Activated naive CD8-positive, alpha-beta T cell treated with anti-CD3 and anti-CD28 coated beads, Interleukin-2, amount 10 ng/mL, durations not matched to agents 7 days and 5 days (primary cell): ENCODE measurements around the gene BPGM. TPM values are rescaled to one million over a fixed set of nuclear protein-coding genes. Genes with fewer than 3 reads are reported as not detected.
"Not testable (repeated sequence)": the region's sequence is repeated elsewhere in the genome, so short reads cannot be mapped to it uniquely, and the experiment has no call there.

Source experiments
- ATAC-seq: fragments of 150-1000 bp; cut with Tn5 transposase; one replicate; pipeline ENCODE4 v1.10.0; 2021; ENCODE audit warnings: low read depth, moderate library complexity
- POLR2A ChIA-PET: fragments of 350-600 bp; sonication (Branson Sonifier 250); formaldehyde crosslinking; loops from one replicate; lab custom pipeline; 2021; ENCODE audit warnings: antibody characterized with exemption; lab: Charles Lee
- DNase-seq: peaks from one replicate; pipeline ENCODE4 v3.0.0; 2021
- H3K27ac Mint-ChIP-seq: one replicate; pipeline ENCODE4 v1.8.0; 2022; ENCODE audit warnings: mild to moderate bottlenecking, mixed read lengths
- H3K27me3 Mint-ChIP-seq: one replicate; pipeline ENCODE4 v1.8.0; 2022; ENCODE audit warnings: mild to moderate bottlenecking, moderate library complexity, mixed read lengths
- H3K36me3 Mint-ChIP-seq: one replicate; pipeline ENCODE4 v1.8.0; 2021; ENCODE audit warnings: mild to moderate bottlenecking, mixed read lengths
- H3K4me1 Mint-ChIP-seq: one replicate; pipeline ENCODE4 v1.8.0; 2021; ENCODE audit warnings: mixed read lengths
- H3K4me3 Mint-ChIP-seq: one replicate; pipeline ENCODE4 v1.8.0; 2022; ENCODE audit warnings: mild to moderate bottlenecking, moderate library complexity, mixed read lengths
- H3K9me3 Mint-ChIP-seq: one replicate; pipeline ENCODE4 v1.8.0; 2021; ENCODE audit warnings: mixed read lengths
- total RNA-seq, 2 experiments: library from RNA; stranded (reverse); gene quantifications; one replicate each; pipeline ENCODE4 v1.2.3, GENCODE V29; 2021

BPGM gene
- total RNA-seq, 2 experiments from 2014 or later = 13.1 to 13.2 TPM

DNA sequence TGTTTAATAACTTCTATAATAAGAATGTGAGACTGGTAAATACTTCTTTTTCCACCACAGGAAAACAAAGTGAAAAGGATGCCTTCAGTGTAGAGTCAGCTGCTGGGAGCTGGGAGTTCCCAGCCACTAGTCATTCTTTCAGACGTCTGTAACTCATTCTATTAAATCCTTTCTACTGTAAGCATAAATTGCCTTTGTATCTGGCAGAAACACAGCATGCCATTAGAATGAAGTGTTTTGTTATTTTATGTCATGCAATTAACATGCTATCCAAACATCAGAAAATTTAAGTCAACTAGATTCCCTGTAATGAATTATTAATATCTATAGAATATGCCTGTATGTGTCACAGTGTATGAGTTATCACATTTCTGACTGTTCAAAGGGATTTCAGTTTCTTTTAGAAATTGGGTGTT lies 14.3 kb downstream of the BPGM start:
- Mint-ChIP-seq H3K36me3 (peaks cover 47% of the 10 kb centered on the region), H3K9me3 (peaks cover 11% of the 10 kb centered on the region), H3K27ac (no peak overlapping the region), H3K4me3 (no peak overlapping the region), H3K4me1 (peaks cover 6% of the 10 kb centered on the region), H3K27me3 (no peaks in the 10 kb centered on the region)
- ATAC-seq = no peak
- DNase-seq = no peak
- POLR2A ChIA-PET = interaction anchor here (0.8 to 0.9 kb wide), 2 partner anchors 14 to 15 kb away, joined by 3 to 4 read pairs; partner anchors contain the start of gene BPGM

DNA sequence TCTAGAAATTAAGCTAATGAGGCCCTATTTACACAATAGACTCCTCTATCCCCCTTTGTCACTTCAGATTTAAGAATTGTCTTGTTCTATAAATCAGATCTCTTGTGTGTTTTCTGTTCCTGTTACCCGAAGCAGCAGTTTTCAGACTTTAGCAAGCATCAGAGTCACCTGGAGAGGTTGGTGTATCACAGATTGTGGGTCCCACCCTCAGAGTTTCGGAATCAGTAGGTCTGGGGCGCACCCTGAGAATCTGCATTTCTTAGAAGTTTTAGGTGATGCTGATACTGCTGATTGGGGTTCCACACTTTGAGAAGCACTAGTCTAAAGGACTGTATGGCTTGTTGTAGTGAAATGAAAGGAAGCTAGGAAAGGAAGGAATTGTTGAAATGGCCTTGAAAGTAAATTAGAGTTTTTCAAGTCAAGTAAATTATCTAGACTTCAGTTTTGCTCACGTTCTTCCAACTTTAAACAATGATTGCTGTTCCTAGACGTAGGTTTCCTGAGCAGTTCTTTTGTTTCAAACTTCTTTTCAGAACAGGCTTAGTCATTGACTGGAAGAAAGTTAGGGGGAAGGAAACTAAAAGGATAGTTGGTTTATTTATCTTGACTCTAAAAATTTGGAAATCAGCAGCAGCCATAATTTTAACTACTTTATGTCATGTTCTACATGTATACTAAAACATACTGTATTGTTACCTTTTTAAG lies 15.7 kb downstream of the BPGM start:
- Mint-ChIP-seq H3K27me3 (no peaks in the 10 kb centered on the region), H3K4me3 (no peak overlapping the region), H3K27ac (no peak overlapping the region), H3K4me1 (peaks cover 2% of the 10 kb centered on the region), H3K9me3 (peaks cover 5% of the 10 kb centered on the region), H3K36me3 (peaks cover 50% of the 10 kb centered on the region)
- no peak for DNase-seq
- POLR2A ChIA-PET = no interaction called here
- ATAC-seq = no peak

DNA sequence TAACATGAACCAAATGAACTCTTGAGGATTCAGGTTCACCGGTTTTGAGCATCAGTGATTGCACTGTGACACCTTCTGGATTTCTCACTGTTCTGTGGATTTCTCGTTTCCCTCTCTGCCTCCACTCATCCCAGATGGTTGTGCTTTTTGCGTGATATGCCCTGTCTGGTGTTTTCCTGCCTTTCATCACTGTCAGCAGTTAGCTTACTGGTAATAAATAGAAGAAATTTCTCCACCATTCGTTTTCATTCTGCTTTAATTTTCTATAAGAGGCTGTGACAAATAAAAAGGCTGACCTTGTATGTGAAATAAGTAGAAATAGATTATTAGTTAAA lies 16.2 kb downstream of the BPGM start:
- ATAC-seq (no peak), DNase-seq (no peak)
- H3K36me3 Mint-ChIP-seq = peaks cover 48% of the 10 kb centered on the region
- H3K27ac Mint-ChIP-seq = no peak overlapping the region
- peaks cover 5% of the 10 kb centered on the region for H3K9me3 Mint-ChIP-seq
- H3K27me3 Mint-ChIP-seq = no peaks in the 10 kb centered on the region
- H3K4me1 Mint-ChIP-seq = peaks cover 2% of the 10 kb centered on the region
- no peak overlapping the region for H3K4me3 Mint-ChIP-seq
- POLR2A ChIA-PET = no interaction called here

DNA sequence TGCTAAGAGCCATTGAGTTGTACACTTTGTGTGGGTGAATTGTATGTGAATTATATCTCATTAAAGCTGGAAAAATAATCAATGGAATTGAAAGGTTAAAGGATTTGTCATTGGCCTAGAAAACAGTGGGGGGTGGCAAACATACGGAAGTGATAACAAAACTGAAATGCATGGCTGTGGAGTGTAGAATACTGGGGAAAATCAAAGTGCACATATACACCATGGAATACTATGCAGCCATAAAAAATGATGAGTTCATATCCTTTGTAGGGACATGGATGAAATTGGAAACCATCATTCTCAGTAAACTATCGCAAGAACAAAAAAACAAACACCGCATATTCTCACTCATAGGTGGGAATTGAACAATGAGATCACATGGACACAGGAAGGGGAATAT lies 18.4 kb downstream of the BPGM start:
- H3K27ac Mint-ChIP-seq, ATAC-seq, POLR2A ChIA-PET, H3K4me3 Mint-ChIP-seq, DNase-seq, H3K27me3 Mint-ChIP-seq, H3K9me3 Mint-ChIP-seq: not testable (repeated sequence)
- H3K36me3 Mint-ChIP-seq = peaks cover 40% of the 10 kb centered on the region
- H3K4me1 Mint-ChIP-seq = peaks cover 19% of the 10 kb centered on the region

DNA sequence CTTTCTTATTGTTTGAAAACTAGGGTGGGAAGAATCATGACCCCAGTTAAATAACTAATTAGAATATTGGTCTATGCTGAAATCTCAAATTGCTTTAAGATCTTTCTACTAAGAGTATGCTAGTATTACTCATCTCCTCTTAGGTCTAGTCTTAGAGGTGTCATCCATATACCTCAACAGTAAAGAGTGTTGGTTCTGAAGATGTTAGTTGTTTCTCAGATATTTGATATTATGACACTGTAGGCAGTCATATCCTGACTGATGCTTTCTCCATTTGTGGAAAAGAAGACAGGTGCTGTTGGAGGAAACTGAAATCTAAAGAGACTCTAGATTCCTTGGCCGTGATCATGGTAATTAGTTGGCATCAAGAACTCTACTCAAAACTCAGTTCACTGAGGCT lies 21.2 kb downstream of the BPGM start:
- Mint-ChIP-seq H3K9me3 (peaks cover 6% of the 10 kb centered on the region), H3K36me3 (peaks cover 29% of the 10 kb centered on the region), H3K27me3 (no peaks in the 10 kb centered on the region), H3K4me3 (no peak overlapping the region), H3K27ac (no peak overlapping the region), H3K4me1 (peaks cover 25% of the 10 kb centered on the region)
- POLR2A ChIA-PET = interaction anchor here (2.2 kb wide), 1 partner anchor 22 kb away, joined by 10 read pairs; the partner anchor contains the start of gene BPGM
- DNase-seq (no peak), ATAC-seq (no peak)

DNA sequence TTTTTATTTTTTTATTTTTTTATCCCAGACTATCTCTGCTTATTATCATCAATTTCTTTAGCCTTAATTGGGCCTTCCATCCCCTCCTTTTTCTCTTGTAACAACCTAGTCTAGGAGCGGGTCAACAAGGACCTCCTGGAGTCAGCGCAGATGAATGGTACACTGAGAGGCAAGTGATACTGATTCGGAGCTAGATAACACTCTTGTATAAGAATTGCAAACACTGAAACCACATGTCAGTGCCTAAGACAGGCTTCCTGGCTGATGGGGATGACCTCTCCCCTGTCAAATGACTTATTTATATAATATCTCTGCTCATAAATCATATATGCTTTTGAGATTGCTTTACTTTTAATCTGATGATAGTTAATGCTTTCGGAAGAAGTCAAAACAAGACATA lies 22.7 kb downstream of the BPGM start:
- Mint-ChIP-seq H3K4me1 (peaks cover 25% of the 10 kb centered on the region), H3K27ac (peak overlapping the region; percentile 76), H3K4me3 (peak overlapping the region; percentile 69), H3K27me3 (no peaks in the 10 kb centered on the region), H3K36me3 (peaks cover 28% of the 10 kb centered on the region), H3K9me3 (peaks cover 8% of the 10 kb centered on the region)
- peak; percentile 45 for ATAC-seq
- POLR2A ChIA-PET = interaction anchor here (1.7 to 2.2 kb wide), 2 partner anchors 12 to 24 kb away, joined by 4 to 10 read pairs; partner anchors contain the start of gene BPGM
- no peak for DNase-seq

DNA sequence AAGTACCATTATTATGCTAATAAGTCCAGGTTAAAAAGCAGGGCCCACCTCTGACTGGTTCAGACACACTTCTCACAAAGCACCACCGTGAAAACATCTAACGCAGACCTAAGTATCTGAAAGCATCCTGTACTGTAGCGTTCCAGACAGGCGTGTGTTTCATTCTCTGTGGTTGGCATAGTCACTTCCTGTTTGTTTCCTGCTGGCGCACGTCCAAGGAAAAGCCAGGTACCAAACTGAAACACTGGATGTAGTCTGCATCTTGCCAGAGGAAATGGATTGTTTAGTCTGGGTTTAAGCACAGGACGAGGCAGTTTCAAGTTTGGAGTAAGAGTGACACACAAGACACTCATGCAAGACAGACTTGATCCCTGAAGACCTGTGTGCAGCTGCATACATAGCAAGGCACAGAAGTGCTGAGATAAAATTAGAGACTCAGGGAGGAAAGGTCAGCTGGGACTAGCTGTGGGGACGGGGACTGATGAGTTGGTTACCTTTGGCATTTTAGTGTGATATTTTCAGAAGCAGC lies 23.3 kb downstream of the BPGM start:
- H3K9me3 Mint-ChIP-seq = peaks cover 9% of the 10 kb centered on the region
- no peaks in the 10 kb centered on the region for H3K27me3 Mint-ChIP-seq
- ATAC-seq (peak; percentile 87), DNase-seq (peak; percentile 41)
- POLR2A ChIA-PET = interaction anchor here (1.3 to 2.2 kb wide), 3 partner anchors 13 to 24 kb away, joined by 4 to 10 read pairs (median 4); partner anchors contain the start of gene BPGM
- H3K4me3 Mint-ChIP-seq = peak overlapping the region; percentile 69
- peaks cover 28% of the 10 kb centered on the region for H3K36me3 Mint-ChIP-seq
- H3K27ac Mint-ChIP-seq = peak overlapping the region; percentile 76
- peaks cover 25% of the 10 kb centered on the region for H3K4me1 Mint-ChIP-seq

DNA sequence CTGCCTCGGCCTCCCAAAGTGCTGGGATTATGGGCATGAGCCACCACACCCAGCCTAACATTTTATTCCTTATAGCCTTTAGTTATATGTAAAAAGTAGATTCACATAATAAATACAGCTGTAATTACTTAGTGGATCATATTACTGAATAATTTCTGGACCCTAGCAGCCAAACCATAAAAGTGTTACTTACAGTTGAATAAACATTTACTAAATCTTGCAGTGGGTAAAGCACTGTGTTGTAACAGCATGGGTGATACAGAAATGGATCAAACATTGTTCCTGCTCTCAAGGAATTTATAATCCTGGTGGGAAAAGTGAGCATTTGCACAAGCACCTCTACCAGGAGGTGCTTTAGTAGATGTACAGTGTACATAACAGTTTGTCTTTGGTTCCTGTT lies 25.0 kb downstream of the BPGM start:
- H3K9me3 Mint-ChIP-seq = peaks cover 7% of the 10 kb centered on the region
- H3K36me3 Mint-ChIP-seq = peaks cover 20% of the 10 kb centered on the region
- no peak for ATAC-seq
- H3K4me1 Mint-ChIP-seq = peaks cover 25% of the 10 kb centered on the region
- POLR2A ChIA-PET = no interaction called here
- no peaks in the 10 kb centered on the region for H3K27me3 Mint-ChIP-seq
- H3K27ac Mint-ChIP-seq = no peak overlapping the region
- DNase-seq = no peak
- no peak overlapping the region for H3K4me3 Mint-ChIP-seq

DNA sequence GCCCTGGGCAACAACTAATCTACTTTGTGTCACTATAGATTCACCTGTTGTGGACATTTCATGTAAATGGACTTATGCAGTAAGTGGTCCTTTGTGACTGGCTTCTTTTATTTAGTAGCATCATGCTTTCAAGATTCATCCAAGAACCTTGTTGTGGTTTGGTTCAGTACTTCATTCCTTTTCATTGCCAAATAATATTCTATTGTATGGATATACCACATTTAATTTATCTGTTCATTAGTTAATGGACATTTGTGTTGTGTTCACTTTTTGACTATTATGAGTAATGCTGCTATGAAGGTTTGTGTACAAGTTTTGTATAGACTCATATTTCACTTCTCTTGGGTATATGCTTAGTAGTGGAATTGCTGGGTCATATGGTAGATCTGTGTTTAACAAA lies 27.8 kb downstream of the BPGM start:
- Mint-ChIP-seq H3K4me3 (no peak overlapping the region), H3K27me3 (no peaks in the 10 kb centered on the region), H3K36me3 (peaks cover 20% of the 10 kb centered on the region), H3K9me3 (peaks cover 7% of the 10 kb centered on the region), H3K4me1 (peaks cover 17% of the 10 kb centered on the region), H3K27ac (no peak overlapping the region)
- no peak for ATAC-seq
- DNase-seq = no peak
- POLR2A ChIA-PET = no interaction called here

DNA sequence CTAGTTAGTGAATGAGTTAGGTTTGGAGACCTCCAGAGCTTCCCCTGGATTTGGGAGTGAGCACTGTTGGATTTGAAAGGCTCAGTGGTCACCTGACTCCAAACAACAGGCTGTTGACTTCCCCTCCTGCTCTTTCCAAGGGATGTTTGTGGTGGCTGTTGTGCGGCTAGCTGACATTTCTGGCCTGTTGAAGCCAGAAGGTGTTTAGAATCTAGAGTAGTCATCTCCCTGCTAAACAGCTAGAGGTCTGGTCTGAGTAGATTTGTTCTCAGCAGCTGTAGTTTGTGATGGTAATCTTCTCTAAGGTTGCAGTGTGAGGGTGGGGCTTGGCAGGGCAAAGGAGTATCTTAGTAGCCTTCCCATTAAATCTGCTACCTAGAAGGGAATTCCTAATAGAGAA lies 30.1 kb downstream of the BPGM start:
- POLR2A ChIA-PET = no interaction called here
- DNase-seq = no peak
- no peaks in the 10 kb centered on the region for H3K27me3 Mint-ChIP-seq
- H3K4me1 Mint-ChIP-seq = peaks cover 6% of the 10 kb centered on the region
- H3K36me3 Mint-ChIP-seq = peaks cover 31% of the 10 kb centered on the region
- H3K9me3 Mint-ChIP-seq = peaks cover 7% of the 10 kb centered on the region
- H3K27ac Mint-ChIP-seq = no peak overlapping the region
- ATAC-seq = no peak
- no peak overlapping the region for H3K4me3 Mint-ChIP-seq

DNA sequence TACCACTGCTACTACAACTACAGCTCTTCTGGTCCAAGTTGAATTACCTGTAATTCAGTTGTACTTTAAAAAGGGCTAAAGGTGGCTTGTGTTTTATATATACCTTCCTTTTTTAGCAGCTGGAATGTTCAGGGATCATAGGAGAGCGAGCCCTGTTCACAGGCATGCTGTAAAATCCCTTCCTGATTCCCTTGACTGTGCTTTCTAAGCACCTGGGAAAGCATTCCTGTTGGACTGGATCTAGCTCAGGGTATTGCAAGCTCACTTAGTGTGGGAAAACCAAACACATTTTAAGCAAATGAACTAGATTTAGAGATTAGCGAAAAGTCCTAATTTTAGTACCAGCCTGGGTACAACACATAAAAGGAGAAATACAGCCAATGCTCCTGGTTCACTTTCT lies 31.5 kb downstream of the BPGM start:
- no peak overlapping the region for H3K27ac Mint-ChIP-seq
- DNase-seq (no peak), ATAC-seq (no peak)
- POLR2A ChIA-PET = no interaction called here
- peaks cover 6% of the 10 kb centered on the region for H3K4me1 Mint-ChIP-seq
- H3K9me3 Mint-ChIP-seq = peaks cover 6% of the 10 kb centered on the region
- peaks cover 28% of the 10 kb centered on the region for H3K36me3 Mint-ChIP-seq
- no peak overlapping the region for H3K4me3 Mint-ChIP-seq
- H3K27me3 Mint-ChIP-seq = no peaks in the 10 kb centered on the region

DNA sequence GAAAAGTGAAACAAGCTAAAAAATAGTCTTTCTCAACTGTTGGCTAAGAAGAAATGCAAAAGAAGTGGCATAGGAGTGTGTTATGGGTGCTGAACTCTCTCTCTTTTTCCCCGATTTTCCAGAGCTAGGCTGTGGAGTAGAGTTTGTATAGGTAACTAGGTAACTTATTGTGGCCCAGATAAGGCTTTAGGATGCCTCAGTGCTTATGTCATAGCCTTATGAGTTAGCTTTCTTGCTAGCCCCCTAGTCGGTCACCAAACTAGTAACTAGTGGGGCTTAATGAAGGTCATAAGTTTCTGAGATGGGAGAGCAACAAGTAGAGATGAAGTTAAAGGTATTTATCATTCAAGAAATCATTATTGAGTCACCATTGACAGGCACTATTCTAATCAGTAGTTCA lies 32.4 kb downstream of the BPGM start:
- POLR2A ChIA-PET = no interaction called here
- ATAC-seq = no peak
- peaks cover 6% of the 10 kb centered on the region for H3K9me3 Mint-ChIP-seq

DNA sequence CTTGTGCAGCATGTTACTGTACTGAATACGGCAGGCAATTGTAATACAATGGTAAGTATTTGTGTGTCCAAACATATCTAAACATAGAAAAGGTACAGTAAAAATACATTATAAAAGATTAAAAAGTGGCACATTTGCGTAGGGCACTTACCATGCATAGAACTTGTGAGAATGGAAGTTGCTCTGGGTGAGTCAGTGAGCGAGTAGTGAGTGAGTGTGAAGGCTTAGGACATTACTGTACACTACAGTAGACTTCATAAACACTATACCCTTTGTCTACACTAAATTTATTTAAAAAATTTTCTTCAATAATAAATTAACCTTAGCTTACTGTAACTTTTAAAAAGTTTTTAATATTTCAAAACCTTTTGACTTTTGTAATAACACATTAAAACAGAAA lies 37.5 kb downstream of the BPGM start:
- Mint-ChIP-seq H3K36me3 (peaks cover 12% of the 10 kb centered on the region), H3K4me1 (no peaks in the 10 kb centered on the region), H3K27ac (no peak overlapping the region), H3K27me3 (no peaks in the 10 kb centered on the region), H3K4me3 (no peak overlapping the region), H3K9me3 (no peaks in the 10 kb centered on the region)
- POLR2A ChIA-PET = no interaction called here
- ATAC-seq = no peak
- DNase-seq = no peak

More for the DNA sequence above, 32.4 kb downstream of the BPGM start:
- no peak overlapping the region for H3K4me3 Mint-ChIP-seq
- no peaks in the 10 kb centered on the region for H3K27me3 Mint-ChIP-seq
- no peak for DNase-seq
- no peak overlapping the region for H3K27ac Mint-ChIP-seq
- H3K36me3 Mint-ChIP-seq = peaks cover 24% of the 10 kb centered on the region
- peaks cover 6% of the 10 kb centered on the region for H3K4me1 Mint-ChIP-seq

DNA sequence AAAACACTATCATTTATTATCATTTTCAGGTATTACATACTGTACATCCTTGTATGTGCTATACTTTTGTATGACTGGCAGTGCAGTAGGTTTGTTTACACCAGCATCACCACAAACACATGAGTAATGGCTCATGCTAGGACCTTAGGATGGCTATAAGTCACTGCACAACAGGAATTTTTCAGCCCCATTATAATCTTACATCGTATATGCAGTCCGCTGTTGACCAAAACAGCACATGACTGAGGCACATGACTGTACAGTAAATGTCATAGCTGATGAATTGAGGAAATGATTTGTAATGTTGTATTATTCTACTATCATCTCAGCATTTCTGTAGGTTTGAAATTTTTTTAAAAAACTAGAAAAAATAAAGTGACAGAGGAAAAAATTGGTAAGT lies 38.6 kb downstream of the BPGM start:
- Mint-ChIP-seq H3K4me1 (peaks cover 5% of the 10 kb centered on the region), H3K4me3 (no peak overlapping the region), H3K27me3 (no peaks in the 10 kb centered on the region), H3K36me3 (peaks cover 5% of the 10 kb centered on the region), H3K9me3 (no peaks in the 10 kb centered on the region), H3K27ac (no peak overlapping the region)
- DNase-seq (no peak), ATAC-seq (no peak)
- POLR2A ChIA-PET = no interaction called here
